NCI-H1436 (cell line): ENCODE data around the gene VPS26C.

ENCODE experiments used
- DNase-seq: peaks from one replicate; lab custom pipeline; 2025; lab: John Stamatoyannopoulos, UW

The VPS26C gene

GRCh38 chr21:37202221-37203110 lies 64.7 kb downstream of the VPS26C start:
- DNase-seq, result no peak

GRCh38 chr21:37200641-37201480 lies 66.3 kb downstream of the VPS26C start:
- DNase-seq, result no peak

- no peak for DNase-seq
These were observed 67.8 kb downstream of the VPS26C start for GRCh38 chr21:37199057-37199924.

- no peak for DNase-seq
These were observed 69.4 kb downstream of the VPS26C start for GRCh38 chr21:37197746-37198145.

- DNase-seq, result no peak
These were observed 70.3 kb downstream of the VPS26C start for GRCh38 chr21:37196847-37197246.

- DNase-seq, result no peak
These were observed 71.5 kb downstream of the VPS26C start for GRCh38 chr21:37195610-37196009.

- no peak for DNase-seq
These were observed 72.1 kb downstream of the VPS26C start for GRCh38 chr21:37195059-37195458.

GRCh38 chr21:37193676-37194075 lies 73.5 kb downstream of the VPS26C start:
- DNase-seq, result no peak

- DNase-seq, result no peak
These were observed 74.1 kb downstream of the VPS26C start for GRCh38 chr21:37193006-37193405.

GRCh38 chr21:37192019-37192418 lies 75.1 kb downstream of the VPS26C start:
- DNase-seq, result no peak

GRCh38 chr21:37188825-37189224 lies 78.3 kb downstream of the VPS26C start:
- no peak for DNase-seq

- no peak for DNase-seq
These were observed 80.2 kb downstream of the VPS26C start for GRCh38 chr21:37186983-37187382.

- DNase-seq, result no peak
These were observed 82.1 kb downstream of the VPS26C start for GRCh38 chr21:37184784-37185593.

- DNase-seq, result no peak
These were observed 83.4 kb downstream of the VPS26C start for GRCh38 chr21:37183749-37184148.

GRCh38 chr21:37182222-37182621 lies 84.9 kb downstream of the VPS26C start:
- DNase-seq, result no peak

- DNase-seq, result no peak
These were observed 86.1 kb downstream of the VPS26C start for GRCh38 chr21:37181059-37181458.

- no peak for DNase-seq
These were observed 90.4 kb downstream of the VPS26C start for GRCh38 chr21:37176716-37177115.
